HG02798 (cell line): ENCODE results near the gene DLG5.

Experiments used
- ATAC-seq: cut with Tn5 transposase; IDR thresholded peaks from one replicate; pipeline ENCODE4 v1.9.1; 2021; ENCODE audit warnings: mild to moderate bottlenecking; ENCODE audit not compliant: unreplicated experiment, poor library complexity

DLG5 gene

GRCh38 chr10:77946084-77946483 is 19.5 kb upstream of the DLG5 start:
- ATAC-seq: no peak

DNA sequence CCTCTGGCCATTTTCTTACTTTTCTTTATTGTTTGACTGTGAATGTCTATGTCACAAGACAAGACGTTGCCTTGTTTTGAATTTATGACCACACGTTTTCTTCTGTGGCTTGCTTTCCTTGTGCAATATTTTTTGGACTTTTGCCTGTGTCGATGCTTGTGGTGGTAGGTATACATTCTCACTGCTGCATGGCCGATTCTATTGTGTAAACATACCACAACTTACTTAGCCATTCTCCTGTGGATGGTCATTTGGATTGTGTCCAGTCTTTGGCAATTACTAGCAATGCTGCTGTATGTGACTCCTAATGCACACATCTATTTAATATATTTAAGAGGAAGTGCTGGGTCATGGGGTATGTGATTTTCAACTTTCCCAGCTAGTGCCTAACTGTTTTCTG is 18.0 kb upstream of the DLG5 start:
- no peak for ATAC-seq

GRCh38 chr10:77943121-77943901 is 16.8 kb upstream of the DLG5 start:
- no peak for ATAC-seq

- ATAC-seq: no peak
Measured at GRCh38 chr10:77941790-77942189, 15.2 kb upstream of the DLG5 start.

DNA sequence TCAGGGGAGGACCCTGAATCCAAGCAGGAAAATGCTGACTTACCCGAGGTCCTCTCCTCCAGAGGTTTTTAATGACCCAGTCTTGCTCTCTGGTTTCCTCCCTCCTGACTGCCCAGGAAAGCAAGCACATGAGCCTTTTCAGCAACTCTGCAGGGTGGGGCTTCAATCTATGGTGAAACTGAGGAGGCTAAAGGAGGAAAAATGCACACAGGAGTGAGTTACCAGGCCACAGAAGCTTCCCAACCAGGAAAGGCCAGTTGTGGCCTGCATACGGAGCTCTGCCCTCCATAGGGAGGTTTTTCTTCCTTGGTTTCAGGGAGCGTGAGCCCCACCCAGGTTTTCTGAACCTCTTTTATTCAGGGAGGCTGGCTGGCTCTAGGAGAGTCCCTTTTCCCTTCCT is 14.1 kb upstream of the DLG5 start:
- ATAC-seq: no peak

GRCh38 chr10:77940225-77940624 is 13.7 kb upstream of the DLG5 start:
- no peak for ATAC-seq

DNA sequence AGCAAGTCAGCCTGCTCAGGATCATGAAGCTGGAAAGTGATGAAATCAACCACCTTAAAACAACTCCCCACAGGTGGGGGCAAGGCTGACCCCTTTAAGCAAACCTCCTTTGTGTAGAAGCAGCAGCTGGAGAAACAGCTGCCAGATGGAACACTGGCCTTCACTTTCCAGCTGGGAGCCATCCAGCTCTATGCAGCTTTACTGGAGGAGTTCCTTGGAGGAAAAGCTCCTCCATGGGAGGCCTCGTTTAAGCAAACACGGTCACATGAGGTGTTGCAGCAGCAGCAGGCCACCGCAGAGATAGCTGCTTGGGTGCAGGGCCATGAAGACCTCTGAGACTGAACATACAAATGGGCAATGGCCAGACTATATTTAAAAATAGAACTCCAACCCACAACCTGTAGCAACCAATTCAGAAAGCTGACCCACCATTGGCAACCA is 13.0 kb upstream of the DLG5 start:
- no peak for ATAC-seq

DNA sequence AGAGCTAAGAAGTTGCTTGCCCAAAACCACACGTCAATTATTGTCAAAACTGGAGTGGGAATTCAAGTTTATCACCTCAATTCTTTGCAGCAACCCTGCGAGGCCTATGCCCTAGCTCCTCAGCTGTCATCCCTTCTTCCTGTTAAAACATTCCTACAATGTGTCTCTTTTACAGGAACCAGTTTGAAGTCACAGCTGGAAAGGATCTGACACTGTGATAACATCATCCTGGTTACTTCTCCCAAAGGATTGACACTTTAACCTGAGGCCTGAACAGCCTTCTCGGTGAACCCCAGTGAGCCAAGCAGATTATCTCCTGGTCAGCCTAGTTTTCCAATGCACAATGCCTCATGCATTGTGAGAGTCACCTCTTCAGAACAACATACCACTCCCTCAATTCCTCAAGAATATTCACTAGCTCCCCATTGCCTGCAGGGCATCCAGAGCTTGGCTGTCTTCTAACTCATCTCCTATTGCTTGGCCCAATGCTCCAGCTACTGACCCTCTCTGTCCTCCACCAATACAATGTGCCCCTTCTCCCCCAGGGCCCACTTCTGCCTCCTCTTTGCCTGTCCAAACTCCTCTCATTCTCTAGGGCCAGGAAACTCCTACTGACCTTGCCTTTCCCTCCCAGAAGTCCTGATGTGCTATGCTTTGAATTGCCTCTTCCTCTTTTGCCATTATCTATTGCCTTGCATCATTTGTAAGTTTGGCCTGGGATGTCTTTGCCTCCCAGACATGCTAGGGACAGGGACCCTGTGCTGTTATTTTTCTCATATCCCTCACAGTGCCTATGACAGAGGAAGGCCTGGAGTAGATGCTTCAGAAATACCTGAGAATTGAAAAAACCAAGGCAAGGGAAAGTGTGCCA is 10.4 kb upstream of the DLG5 start:
- ATAC-seq: no peak

- ATAC-seq: no peak
Measured at GRCh38 chr10:77932016-77932715, 5.6 kb upstream of the DLG5 start.

DNA sequence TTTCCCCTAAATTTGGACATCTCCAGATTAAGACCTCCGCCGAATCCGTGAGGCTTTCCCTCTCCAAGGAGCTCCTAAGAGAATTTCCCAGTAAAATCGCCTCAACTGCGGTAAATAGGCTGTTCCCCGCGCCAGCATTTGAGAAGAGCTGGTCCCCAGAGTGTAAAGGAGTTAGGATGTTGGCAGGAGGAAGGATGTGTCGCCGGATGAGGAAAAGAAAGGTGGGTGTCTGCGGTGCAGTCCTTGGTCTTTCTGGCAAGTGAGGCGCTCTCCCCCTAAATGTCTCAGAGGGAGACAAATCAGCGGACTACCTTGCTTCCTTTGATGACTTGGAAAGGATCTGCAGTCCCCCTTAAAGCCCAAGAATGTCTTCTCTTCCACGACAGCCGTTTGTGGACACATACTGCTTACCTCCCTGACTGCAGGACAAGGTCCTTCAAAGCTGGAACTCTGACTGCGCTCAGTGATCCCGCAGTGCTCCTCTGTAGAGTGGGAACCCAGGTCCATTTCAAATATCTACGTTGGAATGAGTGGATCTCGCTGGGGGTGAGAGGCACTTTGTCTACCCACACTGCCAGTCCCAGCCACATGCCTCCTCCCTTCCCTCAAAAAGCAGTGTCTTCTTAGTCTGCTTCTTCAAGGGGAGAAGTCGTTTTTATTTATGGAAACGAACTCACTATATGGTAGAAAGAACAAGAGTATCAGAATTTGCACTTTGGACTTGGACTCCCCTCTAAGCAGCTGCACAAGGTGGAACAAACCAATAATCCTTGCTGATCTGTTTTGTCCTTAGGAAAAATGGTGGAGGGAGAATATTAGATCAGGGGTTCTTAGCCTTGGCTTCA is 1.1 kb upstream of the DLG5 start:
- ATAC-seq: no peak

- peak; percentile 61 for ATAC-seq
Measured at GRCh38 chr10:77925795-77926565, 575 bp downstream of the DLG5 start.

DNA sequence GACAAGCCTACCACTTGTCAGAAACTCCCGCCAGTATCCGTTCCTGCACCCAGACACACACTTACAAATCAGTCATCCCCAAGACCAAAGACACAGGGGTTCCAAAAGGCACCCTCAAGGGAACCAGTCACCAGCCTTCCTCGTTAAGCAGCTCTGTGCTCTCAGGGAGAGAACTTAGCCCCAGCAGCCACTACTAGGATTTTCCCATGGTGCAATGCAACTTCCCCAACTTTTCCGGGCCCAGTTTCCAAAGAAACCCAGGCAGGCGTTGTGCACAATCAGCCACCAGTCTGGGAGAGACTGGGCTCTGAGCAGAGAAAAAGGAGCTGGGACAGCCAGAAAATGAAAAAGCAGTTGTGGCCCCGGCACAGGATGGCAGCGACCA is 1.2 kb downstream of the DLG5 start:
- no peak for ATAC-seq

GRCh38 chr10:77922566-77923179 is 3.9 kb downstream of the DLG5 start:
- no peak for ATAC-seq

GRCh38 chr10:77922055-77922454 is 4.5 kb downstream of the DLG5 start:
- no peak for ATAC-seq

GRCh38 chr10:77921395-77921794 is 5.2 kb downstream of the DLG5 start:
- ATAC-seq: no peak

DNA sequence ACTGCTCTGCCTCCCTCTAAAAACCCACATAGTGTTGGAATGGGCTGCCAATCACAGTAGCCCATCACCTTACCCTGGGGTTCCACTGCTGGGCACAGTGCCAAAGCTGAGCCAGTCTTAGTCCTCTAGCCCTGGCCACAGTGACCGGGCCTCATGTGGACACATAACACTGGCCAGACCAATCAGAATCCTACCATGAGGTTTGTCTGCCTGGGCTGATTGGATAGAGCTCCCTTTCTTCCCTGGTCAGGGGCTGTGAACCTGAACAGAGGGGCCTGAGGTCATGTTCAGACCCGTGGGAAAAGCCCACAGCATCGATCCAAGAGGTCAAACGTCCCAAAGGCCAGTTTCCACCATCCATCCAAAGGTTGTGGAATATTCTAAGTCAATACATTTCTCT is 6.1 kb downstream of the DLG5 start:
- ATAC-seq: no peak

- no peak for ATAC-seq
Measured at GRCh38 chr10:77919713-77920108, 6.8 kb downstream of the DLG5 start.

DNA sequence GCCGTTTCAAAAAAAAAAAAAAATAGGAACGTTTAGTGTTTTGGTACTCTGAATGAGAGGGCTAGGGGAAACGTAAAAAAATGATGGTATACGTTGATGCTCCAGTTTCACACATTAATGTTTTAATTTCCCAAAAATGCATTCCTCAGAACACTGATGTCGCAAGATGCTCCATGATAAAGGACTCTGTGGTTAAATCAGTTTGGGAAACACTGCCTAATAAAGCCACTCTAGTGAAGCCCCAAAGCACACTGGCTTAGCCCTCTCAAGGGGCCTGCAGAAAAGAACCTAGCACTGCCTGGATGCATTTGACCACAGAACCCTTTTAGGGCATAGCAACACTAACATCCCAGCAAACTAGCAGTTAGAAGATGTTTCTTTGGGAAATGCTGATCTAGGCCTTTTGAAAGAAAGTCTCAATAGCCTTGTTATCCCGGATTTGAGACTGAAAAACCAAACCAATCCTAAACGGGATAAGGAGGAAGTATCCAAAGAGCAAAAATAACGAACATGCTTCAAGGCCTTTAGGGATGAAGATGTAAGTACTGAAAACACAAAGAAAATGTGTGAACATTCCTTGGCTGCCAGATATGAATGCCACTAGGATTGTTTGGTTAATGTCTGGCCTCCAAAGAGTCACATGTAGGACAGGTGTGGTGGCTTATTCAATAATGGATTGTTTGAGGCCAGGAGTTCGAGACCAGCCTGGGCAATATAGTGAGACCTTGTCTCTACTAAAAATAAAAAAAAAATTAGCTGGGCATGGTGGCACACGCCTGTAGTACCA is 11.0 kb downstream of the DLG5 start:
- ATAC-seq: no peak
